Measurements from ENCODE around the gene KIFC3. TPM values are rescaled to one million over a fixed set of nuclear protein-coding genes. Genes with fewer than 3 reads are reported as not detected.
"Not testable (repeated sequence)": the region's sequence is repeated elsewhere in the genome, so short reads cannot be mapped to it uniquely, and the experiment has no call there.

Gene KIFC3
- total RNA-seq, 4 donors from 2014 or later = 3.2 to 44.2 (median 17.4) TPM

DNA sequence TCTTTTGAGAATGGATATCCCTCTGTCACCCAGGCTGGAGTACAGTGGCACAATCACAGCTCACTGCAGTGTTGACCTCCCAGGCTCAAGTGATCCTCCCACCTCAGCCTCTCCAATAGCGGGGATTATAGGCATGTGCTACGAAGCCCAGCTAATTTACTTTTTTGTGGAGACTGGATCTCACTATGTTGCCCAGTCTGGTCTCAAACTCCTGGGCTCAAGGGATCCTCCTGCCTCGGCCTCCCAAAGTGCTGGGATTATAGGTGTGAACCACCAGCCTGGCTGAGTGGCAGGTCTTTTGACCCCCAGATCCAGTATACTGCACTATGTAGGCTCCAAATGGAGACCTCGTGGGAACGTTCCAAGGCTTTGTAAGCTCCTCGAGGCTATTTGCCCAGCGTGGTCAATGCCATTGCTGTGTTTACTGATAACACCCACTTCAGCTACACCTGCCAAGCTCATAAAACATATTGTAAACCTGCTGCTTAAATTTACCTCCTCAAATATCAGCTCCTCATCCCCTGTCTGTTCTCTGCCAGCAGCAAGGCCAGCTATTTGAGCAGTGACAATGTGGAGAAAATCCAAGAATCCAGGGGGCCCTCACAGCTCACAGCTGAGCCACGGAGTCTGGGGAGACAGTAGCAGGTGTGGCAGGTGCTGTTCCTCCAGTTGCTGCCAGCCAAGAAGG is 16.2 kb upstream of the KIFC3 start:
- no peak for DNase-seq
- Histone ChIP-seq H3K36me3 (no peaks in the 10 kb centered on the region), H3K9me3 (no peaks in the 10 kb centered on the region), H3K4me1 (peaks cover 0 to 4% of the 10 kb centered on the region in 2 donors), H3K27ac (no peak overlapping the region), H3K4me3 (no peak overlapping the region), H3K27me3 (no peaks in the 10 kb centered on the region)
- no peak for TF ChIP-seq POLR2A (IDR thresholded peaks at IDR 0.05)
- TF ChIP-seq, protein P1, sequence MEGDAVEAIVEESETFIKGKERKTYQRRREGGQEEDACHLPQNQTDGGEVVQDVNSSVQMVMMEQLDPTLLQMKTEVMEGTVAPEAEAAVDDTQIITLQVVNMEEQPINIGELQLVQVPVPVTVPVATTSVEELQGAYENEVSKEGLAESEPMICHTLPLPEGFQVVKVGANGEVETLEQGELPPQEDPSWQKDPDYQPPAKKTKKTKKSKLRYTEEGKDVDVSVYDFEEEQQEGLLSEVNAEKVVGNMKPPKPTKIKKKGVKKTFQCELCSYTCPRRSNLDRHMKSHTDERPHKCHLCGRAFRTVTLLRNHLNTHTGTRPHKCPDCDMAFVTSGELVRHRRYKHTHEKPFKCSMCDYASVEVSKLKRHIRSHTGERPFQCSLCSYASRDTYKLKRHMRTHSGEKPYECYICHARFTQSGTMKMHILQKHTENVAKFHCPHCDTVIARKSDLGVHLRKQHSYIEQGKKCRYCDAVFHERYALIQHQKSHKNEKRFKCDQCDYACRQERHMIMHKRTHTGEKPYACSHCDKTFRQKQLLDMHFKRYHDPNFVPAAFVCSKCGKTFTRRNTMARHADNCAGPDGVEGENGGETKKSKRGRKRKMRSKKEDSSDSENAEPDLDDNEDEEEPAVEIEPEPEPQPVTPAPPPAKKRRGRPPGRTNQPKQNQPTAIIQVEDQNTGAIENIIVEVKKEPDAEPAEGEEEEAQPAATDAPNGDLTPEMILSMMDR (IDR thresholded peaks at IDR 0.05) = no peak
- intact Hi-C loops (cut with DNase I; ENCODE audit: low total_unique reads) = no loop called here

DNA sequence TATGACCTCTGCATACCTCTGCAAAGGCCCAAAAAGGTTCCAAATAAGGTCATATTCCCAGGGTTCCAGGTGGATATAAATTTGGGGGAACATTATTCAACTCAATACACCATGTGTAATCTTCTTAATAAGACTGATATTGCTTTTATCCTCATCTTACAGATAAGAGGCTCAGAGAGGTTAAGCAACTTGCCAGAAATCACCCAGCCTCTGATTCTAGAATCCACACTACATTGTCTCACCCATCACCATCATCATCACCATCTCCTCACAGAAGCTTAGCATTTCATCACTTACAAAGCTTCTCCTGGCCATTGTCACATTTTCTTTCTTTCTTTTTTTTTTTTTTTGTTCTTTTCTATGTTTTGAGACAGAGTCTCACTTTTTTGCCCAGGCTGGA is 15.4 kb upstream of the KIFC3 start:
- no peak overlapping the region for H3K27ac ChIP-seq
- TF ChIP-seq, protein P1 (IDR thresholded peaks at IDR 0.05) = no peak
- no peak for TF ChIP-seq POLR2A (IDR thresholded peaks at IDR 0.05)
- no peaks in the 10 kb centered on the region for H3K27me3 ChIP-seq
- no peaks in the 10 kb centered on the region for H3K9me3 ChIP-seq
- intact Hi-C loops (cut with DNase I; ENCODE audit: low total_unique reads) = no loop called here
- H3K4me3 ChIP-seq = no peak overlapping the region
- no peak for DNase-seq
- no peaks in the 10 kb centered on the region for H3K36me3 ChIP-seq
- H3K4me1 ChIP-seq = peaks cover 0 to 4% of the 10 kb centered on the region in 2 donors

DNA sequence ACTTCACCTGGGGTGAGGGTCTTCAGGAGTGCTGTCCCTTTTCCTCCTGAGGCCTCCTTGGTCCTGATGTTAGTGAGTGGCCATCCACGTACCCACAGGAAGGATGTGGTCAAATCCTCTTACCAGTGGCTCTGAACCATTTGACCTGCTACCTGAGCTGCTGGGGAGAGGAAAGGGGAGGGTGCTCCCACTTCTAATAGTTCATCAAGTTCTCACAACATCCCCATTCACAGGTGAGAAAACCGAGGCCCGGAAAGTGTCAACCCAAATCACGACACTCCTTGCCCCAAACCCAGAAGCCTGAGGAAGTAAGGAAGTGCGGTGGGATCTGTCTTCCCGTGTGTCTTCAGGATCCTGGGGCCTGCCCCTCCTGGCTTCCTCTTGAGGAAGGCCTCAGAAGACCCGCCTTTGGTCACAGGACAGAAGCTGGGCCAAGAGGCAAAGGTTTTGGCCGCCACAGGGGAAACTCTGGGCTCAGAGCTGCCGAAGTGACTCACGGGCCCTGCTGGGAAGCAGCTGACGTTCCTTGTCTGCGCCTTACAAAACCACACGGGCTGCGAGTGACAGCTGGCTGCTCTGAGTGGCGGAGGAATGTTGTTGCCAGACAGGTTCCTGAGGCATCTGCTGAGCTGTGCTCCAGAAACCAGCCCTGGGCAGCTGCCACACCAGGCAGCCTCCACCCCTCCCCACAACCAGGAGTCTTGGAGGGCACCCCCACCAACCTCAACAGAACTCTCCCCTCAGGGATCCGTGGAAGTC is 13.9 kb upstream of the KIFC3 start:
- DNase-seq = peak; percentile 78 to 81
- no peak for TF ChIP-seq POLR2A (IDR thresholded peaks at IDR 0.05)
- TF ChIP-seq, protein P1 (IDR thresholded peaks at IDR 0.05) = no peak
- H3K4me3 ChIP-seq = no peak overlapping the region

DNA sequence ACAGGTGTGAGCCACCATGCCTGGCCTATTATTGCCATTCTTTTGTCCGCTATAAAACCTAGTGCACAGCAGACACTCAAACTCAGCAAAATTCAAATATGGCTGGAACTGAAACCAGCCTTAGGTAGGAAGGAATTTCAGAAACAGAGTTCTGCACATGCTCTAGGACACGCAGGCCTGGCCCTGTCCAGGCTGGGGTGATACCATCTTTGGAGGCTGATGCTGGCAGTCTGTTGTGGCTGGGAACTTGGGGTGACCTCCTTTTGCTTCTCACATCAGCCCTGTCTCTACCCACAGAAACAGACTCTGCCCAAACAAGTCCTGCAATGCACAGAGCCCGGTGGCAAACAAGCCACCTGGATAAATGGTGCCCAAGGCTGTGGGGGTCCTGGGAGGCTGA is 12.6 kb upstream of the KIFC3 start:
- Histone ChIP-seq H3K27ac (no peak overlapping the region), H3K9me3 (no peaks in the 10 kb centered on the region), H3K36me3 (no peaks in the 10 kb centered on the region), H3K4me3 (no peak overlapping the region), H3K4me1 (peaks cover 0 to 4% of the 10 kb centered on the region in 2 donors), H3K27me3 (no peaks in the 10 kb centered on the region)
- DNase-seq = no peak
- intact Hi-C loops (cut with DNase I; ENCODE audit: low total_unique reads) = no loop called here
- TF ChIP-seq, protein P1 (IDR thresholded peaks at IDR 0.05) = no peak
- no peak for TF ChIP-seq POLR2A (IDR thresholded peaks at IDR 0.05)

More for the DNA sequence above, 13.9 kb upstream of the KIFC3 start:
- Histone ChIP-seq H3K9me3 (no peaks in the 10 kb centered on the region), H3K36me3 (no peaks in the 10 kb centered on the region), H3K27me3 (no peaks in the 10 kb centered on the region), H3K4me1 (peaks cover 0 to 4% of the 10 kb centered on the region in 2 donors), H3K27ac (peak overlapping the region; percentile 67 to 76)
- intact Hi-C loops (cut with DNase I; ENCODE audit: low total_unique reads) = no loop called here

DNA sequence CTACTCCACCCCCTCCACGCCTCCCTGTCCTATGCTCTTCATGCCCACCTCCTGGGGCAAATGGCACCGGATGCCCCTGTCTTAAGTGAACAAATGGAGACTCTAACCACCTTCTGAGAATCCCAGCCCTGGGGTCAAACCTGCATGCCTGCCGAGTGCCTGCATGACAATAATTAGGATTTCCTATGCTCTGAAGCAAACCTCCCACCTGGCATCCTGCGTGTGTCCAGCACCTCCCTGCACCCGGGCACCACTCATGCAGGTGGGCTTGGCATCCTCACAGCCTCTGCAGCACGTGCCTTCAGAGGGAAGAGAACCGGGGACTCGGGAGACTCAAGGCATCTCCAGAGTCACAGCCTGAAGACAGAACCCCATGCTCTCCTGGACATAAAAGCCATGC is 11.2 kb upstream of the KIFC3 start:
- H3K36me3 ChIP-seq = no peaks in the 10 kb centered on the region
- no peaks in the 10 kb centered on the region for H3K27me3 ChIP-seq
- H3K27ac ChIP-seq = no peak overlapping the region
- no peak overlapping the region for H3K4me3 ChIP-seq
- H3K4me1 ChIP-seq = peaks cover 0 to 4% of the 10 kb centered on the region in 2 donors
- DNase-seq = no peak
- intact Hi-C loops (cut with DNase I; ENCODE audit: low total_unique reads) = no loop called here
- TF ChIP-seq POLR2A (IDR thresholded peaks at IDR 0.05) = no peak
- TF ChIP-seq, protein P1 (IDR thresholded peaks at IDR 0.05) = no peak
- H3K9me3 ChIP-seq = no peaks in the 10 kb centered on the region

DNA sequence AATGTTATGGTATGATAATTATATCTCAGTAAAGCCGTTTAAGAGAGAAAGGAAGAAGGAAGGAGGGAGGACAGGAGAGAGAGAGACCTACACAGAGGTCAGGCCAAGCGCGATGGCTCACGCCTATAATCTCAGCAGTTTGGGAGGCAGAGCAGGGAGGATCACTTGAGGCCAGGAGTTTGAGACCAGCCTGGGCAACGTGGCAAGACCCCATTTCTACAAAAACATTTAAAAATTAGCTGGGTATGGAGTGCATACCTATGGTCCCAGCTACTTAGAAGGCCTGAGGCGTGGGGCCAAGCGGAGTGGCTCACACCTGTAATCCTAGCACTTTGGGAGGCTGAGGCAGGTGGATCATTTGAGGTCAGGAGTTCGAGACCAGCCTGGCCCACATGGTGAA is 9.0 kb upstream of the KIFC3 start:
- DNase-seq; intact Hi-C loops (cut with DNase I; ENCODE audit: low total_unique reads); H3K9me3 ChIP-seq; H3K27ac ChIP-seq; H3K27me3 ChIP-seq; H3K4me1 ChIP-seq; H3K4me3 ChIP-seq; H3K36me3 ChIP-seq: not testable (repeated sequence)

Measured in uterus (tissue), 4 donors.